SKM-1 treated with dmso at 0.1 percent for 144 hours (cell line): Measurements from ENCODE around the gene PTPRM.
A peak's percentile ranks its signal among the peaks of the same experiment; 100 is the strongest.

Source experiments
- DNase-seq: peaks from one replicate; lab custom pipeline; 2025; ENCODE audit not compliant: unreplicated experiment; lab: John Stamatoyannopoulos, UW

The PTPRM gene

GRCh38 chr18:7624697-7625096 is 57.6 kb downstream of the PTPRM start:
- DNase-seq: no peak

GRCh38 chr18:7626175-7626921 is 59.2 kb downstream of the PTPRM start:
- DNase-seq: no peak

DNA sequence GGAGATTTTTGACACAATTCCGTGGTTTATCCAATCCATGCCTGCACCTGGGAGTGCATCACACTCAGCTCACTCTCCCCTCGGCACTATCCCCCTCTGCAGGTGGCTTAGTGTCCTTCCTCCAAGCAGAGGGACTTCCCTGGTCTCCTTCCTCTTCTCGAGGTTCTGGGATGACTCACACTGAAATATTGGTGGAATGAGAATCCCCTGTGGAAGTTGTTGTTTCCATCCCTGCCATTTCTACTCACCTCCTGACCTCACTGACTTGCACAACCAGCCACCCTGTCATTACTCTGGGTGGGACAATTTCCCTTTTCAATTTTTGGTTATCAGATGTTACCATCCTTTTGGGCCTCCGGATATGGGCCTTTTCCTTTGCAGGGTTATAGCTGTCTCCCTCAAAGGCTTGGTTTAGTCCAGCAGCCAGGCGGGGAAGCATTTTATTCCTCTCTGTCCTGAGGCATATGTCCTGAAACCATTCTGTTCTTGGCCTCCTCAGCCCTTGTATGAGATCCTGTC is 59.9 kb downstream of the PTPRM start:
- peak; percentile 41 for DNase-seq

GRCh38 chr18:7629416-7629815 is 62.3 kb downstream of the PTPRM start:
- DNase-seq: no peak

DNA sequence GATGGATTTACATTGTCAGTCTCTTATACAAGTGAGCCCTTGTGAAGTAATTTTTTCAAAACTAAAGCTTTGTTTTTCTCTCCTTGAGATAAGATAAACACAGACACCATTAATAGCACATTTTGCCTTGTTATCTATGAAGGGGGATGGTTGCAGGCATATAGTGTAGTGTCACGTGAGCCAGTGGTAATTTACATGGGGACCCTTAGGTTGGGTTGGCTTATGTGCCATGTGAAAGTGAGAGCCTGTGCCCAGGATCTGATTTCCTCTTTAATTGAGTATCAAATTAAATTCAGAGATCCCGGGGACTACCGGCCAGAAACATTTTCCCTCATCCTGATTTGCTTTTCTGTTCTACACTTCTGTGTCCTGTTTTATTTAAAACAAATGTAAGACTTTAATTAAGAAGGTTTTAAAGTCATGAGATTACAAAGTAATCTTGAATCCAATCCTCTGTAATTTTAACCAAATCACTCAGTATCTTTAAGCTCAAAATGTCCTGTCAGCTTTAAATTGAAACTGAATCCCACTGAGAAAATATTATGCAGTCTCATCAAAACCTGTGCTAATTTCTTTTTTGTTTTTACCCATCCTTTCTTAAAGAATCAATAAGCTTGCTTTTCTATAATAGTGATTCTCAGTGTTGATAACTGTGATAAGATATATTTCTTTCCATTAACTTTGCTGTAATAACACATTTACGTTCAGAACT is 63.8 kb downstream of the PTPRM start:
- no peak for DNase-seq

DNA sequence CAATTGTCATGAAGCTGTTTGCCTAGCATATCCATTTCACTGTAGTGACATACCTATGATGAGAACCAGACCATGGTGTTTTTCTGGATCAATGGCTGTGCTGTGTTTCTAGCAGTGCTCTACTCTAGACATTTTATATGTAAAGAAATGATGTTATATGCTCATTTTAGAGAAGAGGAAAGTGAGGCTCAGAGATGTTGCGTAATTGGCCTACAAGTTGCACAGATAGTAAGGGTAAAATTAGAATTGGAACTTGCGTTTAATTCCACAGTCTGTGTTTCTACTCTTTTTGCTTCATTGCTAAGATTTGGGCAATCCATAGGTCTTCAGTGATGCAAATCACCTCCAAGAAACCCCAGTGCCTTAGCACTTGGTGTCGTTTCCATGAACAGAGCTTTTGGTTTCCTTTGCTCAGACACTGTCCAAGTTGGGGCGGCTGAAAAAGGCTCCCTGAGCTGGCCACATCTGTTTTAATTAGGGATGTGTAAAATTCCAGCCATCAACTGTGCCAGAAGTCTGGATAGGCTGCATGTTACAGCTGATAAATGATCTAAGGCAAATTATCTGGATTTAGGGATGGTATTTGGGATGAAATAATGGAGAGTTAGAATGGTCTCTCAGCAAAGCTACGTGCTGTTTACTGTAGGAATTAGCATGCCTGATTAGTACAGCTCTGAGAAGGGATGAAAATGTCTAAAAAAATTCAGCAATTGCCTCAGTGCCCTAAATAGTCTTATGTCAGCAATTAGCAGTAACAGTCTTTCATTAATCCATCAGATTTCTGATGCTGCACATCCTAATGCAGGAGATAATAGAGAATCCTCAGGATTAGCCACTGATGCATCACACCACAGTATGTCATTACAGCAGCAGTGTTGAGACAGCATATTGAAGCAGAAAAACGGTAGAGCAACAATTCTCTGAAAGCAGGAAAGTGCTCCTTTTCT is 65.3 kb downstream of the PTPRM start:
- no peak for DNase-seq

DNA sequence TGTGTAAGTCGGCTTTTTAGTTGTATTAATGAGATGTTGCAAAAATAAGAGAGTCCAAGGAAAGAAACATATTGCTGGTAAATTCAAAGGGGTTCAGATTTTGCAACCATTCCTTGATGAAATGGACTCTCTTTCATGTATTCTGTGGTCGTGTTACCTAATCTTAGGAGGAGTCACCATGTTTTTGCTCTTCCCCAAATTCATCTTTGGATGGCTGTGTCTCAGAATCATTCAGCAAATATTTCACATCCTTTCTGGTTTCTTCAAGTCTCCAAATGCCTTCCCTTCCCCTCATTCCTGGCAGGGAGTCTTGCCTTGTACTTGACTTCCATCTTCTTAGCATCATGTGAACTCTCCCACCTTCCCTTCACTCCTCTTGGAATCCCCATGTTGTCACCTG is 66.1 kb downstream of the PTPRM start:
- peak; percentile 74 for DNase-seq

DNA sequence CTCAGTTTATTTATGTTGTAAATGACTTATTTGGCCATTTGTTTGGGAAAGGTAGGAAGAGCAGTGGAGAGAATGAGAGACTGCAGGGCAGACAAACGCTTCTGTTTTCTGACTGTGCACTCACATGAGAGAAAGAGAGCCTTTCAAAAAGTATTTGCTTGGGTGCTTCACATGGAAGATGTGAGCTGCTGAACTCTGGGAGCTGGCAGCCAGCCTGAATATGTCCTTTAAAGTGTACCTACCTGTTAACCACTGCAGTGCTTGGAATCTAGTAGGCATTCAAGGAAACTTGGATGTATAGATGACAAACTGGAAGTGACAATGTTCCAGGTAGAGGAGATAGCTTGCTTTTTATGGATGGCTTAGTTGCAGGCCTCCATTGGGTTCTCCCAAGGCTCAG is 68.8 kb downstream of the PTPRM start:
- DNase-seq: no peak

GRCh38 chr18:7637269-7637668 is 70.2 kb downstream of the PTPRM start:
- no peak for DNase-seq

DNA sequence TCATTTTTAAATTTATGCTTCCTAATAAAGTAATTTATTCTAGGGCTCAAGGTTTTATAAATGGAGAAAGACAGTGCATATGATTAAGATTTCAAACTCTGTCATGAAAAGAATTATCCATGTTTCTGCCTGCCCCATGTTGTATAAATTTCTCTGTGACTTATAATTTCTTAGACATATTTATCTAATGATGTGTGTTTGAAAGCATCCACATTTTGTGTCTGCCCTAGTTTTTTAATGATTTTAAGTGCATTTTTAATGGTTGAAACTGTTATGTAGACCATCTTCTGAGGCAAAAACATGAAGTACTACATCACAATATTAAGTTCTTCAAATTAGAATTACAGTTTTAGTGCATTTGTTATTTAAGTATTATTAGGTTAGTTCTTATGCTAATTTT is 71.2 kb downstream of the PTPRM start:
- no peak for DNase-seq

GRCh38 chr18:7641813-7642212 is 74.7 kb downstream of the PTPRM start:
- DNase-seq: no peak

DNA sequence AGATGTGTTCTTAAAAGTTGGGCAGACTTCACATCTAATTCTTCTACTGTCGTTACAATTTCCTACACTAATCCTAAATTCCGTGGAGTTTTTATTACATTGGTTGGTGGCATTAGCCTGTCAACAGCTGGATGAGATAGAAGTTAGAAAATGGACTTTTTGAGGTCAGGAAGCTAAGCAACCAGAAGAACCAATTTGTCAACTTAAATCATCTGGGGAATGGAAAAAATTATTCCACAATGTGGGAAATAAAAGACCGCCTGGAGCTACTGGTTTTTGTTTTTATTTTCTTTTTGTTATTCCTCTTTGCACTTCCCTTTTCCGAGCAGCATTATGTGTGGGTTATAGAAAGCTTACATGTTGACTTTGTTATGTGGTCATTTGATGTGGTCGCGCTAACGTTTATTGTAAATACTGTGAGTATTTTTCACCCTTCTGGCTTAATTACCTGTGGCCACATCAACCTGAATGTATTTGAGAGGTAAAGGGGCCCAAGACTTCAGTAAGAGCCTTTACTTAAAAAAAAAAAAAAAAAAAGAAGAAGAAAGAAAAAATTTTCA is 75.3 kb downstream of the PTPRM start:
- DNase-seq: no peak

DNA sequence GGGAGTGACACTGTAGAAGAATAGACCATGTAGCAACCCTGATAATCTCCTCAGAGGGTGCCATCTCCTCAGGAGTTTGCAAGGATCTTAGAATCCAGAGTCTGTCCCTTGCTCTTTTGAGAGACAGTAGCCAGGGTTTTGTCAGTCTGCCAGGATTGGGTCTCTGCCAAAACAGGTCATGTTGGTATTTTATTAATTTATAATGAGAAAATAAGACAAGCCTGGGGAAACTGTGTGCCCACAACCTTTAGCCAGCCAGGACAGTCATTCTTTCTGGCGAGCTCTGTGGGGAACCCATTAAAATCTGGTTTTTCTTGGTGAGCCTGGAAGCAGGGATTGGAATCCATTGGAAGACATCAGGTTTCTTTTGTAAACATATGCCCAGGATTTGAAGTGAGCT is 78.6 kb downstream of the PTPRM start:
- DNase-seq: no peak

DNA sequence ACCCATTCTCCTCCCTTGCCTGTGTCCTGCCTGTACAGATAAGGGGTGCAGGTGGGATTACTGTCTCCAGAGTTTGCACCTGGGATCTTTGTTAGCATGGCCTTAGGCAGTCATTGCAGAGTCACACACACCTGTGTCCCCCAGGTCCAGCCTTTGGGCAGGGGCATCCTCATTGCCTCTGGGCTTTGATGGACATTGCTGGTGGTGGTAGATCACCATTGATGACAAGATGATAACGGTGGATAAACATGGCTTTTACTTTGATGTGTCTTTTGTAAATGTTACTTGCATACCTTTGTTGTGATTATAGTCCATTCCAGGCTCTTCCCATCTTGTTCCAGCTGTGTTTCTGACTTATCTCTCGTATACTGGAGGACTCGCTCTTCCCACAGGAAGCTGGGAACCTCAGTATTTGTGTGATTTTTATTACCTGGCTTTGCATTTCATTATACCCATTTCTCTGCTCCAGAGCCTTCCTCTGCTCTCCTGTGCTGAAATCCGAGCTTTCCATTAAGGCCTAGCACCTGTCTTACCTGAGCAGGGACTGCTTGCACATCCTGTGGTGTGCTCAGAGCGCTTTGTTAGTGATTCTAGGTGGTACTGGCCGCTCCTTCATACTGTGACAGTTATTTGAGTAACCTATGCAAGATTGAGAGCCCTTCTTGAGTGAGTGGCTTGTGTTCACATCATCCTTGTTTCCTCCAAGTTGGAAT is 79.2 kb downstream of the PTPRM start:
- DNase-seq: no peak

DNA sequence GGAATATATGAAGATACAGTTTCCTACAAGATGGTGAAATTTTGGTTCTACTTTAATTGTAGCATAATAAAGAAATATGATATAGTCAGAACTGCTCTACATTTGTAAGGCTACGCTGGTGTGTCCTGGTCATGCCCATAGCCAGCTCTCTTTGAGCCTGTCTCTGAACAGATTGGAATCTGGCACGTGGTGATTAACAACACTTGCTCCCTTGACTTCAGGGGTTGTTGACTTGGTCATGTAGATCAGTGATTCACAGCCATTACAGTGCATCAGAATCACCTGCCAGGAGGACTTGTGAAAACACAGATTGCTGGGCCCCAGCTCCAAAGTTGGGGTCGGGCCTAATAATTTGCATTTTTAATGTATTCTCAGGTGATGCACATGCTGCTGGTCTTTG is 80.4 kb downstream of the PTPRM start:
- no peak for DNase-seq

- DNase-seq: no peak
These were observed 89.9 kb downstream of the PTPRM start for GRCh38 chr18:7657050-7657449.

- DNase-seq: no peak
These were observed 90.8 kb downstream of the PTPRM start for GRCh38 chr18:7657937-7658336.

- no peak for DNase-seq
These were observed 91.6 kb downstream of the PTPRM start for GRCh38 chr18:7658701-7659100.

- no peak for DNase-seq
These were observed 94.1 kb downstream of the PTPRM start for GRCh38 chr18:7661207-7661606.

GRCh38 chr18:7662866-7663265 is 95.8 kb downstream of the PTPRM start:
- no peak for DNase-seq
